Neural progenitor cell (in vitro differentiated cells): Measurements from ENCODE around the gene TMEM60.

ENCODE experiments used
- EZH2 ChIP-seq: fragments of 200-600 bp; sonication (generic); IDR thresholded peaks from 2 replicates; pipeline ENCODE4 v1.6.1; 2017; ENCODE audit warnings: antibody characterized with exemption, mild to moderate bottlenecking, moderate library complexity
- EZH2phosphoT487 ChIP-seq: fragments of 200-600 bp; sonication (generic); IDR thresholded peaks from 2 replicates; pipeline ENCODE4 v1.6.1; 2017; ENCODE audit warnings: antibody characterized with exemption
- TF ChIP-seq, protein P1 (sequence below): fragments of 200-600 bp; sonication (generic); IDR thresholded peaks from 2 replicates; pipeline ENCODE4 v1.5.1; 2017; ENCODE audit warnings: antibody characterized with exemption, mild to moderate bottlenecking

DNA sequence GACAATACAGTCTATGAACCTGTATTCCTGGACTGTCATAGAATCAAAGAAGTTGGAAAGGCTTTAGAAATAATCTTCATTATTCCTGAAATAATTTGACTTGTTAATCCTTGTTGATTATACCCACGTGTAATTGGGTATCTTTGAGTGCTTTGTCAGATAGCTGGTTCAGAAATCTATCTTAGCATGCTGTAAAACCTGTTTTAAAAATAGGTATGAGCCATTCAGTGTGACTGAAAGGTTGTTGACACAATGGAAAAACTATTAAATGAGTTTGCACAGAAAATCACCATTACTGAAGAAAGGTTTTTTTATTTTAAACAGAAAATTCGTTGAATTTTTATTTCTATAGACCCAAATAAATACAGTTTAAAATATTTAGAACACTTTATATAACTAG lies 39.0 kb upstream of the TMEM60 start:
- TF ChIP-seq, protein P1, sequence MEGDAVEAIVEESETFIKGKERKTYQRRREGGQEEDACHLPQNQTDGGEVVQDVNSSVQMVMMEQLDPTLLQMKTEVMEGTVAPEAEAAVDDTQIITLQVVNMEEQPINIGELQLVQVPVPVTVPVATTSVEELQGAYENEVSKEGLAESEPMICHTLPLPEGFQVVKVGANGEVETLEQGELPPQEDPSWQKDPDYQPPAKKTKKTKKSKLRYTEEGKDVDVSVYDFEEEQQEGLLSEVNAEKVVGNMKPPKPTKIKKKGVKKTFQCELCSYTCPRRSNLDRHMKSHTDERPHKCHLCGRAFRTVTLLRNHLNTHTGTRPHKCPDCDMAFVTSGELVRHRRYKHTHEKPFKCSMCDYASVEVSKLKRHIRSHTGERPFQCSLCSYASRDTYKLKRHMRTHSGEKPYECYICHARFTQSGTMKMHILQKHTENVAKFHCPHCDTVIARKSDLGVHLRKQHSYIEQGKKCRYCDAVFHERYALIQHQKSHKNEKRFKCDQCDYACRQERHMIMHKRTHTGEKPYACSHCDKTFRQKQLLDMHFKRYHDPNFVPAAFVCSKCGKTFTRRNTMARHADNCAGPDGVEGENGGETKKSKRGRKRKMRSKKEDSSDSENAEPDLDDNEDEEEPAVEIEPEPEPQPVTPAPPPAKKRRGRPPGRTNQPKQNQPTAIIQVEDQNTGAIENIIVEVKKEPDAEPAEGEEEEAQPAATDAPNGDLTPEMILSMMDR = no peak
- TF ChIP-seq EZH2 (no peak), EZH2phosphoT487 (no peak)
